CD14-positive monocyte (primary cell): Measurements from ENCODE around the gene ELMO1. TPM values are rescaled to one million over a fixed set of nuclear protein-coding genes. Genes with fewer than 3 reads are reported as not detected.

Experiments
- DNase-seq, 3 donors: peaks; one replicate each; pipeline ENCODE4 v3.0.0-alpha.2; 2011 to 2022
- H2AFZ ChIP-seq: 2 replicates; pipeline ENCODE4 v1.6.0; 2012; ENCODE audit warnings: mild to moderate bottlenecking, low read depth, low read length, inconsistent platforms; ENCODE audit not compliant: insufficient read depth, poor library complexity, severe bottlenecking
- H3K27ac ChIP-seq, 2 donors: 1 replicate in 1 of 2; 2 replicates in 1 of 2; pipeline ENCODE4 v1.5.1; 2012 to 2013; ENCODE audit warnings: low read length in 2 of 2, control low read depth in 1 of 2, inconsistent platforms in 1 of 2, low read depth in 1 of 2, mild to moderate bottlenecking in 1 of 2
- H3K27me3 ChIP-seq, 2 donors: one replicate each; pipeline versions ENCODE4 v1.6.0 to v1.6.1; 2011 to 2013; ENCODE audit warnings: low read length in 2 of 2; ENCODE audit not compliant: control insufficient read depth in 2 of 2, insufficient read depth in 2 of 2
- H3K36me3 ChIP-seq, 2 donors: replicated peaks in 1 of 2; 1 replicate in 1 of 2; 2 replicates in 1 of 2; pipeline versions ENCODE4 v1.5.1 to v1.6.1; 2012 to 2013; ENCODE audit warnings: low read length in 2 of 2, control low read depth in 1 of 2, inconsistent platforms in 1 of 2, mild to moderate bottlenecking in 1 of 2; ENCODE audit not compliant: insufficient read depth in 2 of 2, control insufficient read depth in 1 of 2
- H3K4me1 ChIP-seq, 2 donors: 1 replicate in 1 of 2; 2 replicates in 1 of 2; pipeline versions ENCODE4 v1.5.1 to v1.6.1; 2012 to 2013; ENCODE audit warnings: low read length in 2 of 2, control low read depth in 1 of 2, inconsistent platforms in 1 of 2, mild to moderate bottlenecking in 1 of 2, moderate library complexity in 1 of 2; ENCODE audit not compliant: insufficient read depth in 2 of 2, control insufficient read depth in 1 of 2
- H3K4me2 ChIP-seq: replicated peaks from 2 replicates; pipeline ENCODE3; 2012; ENCODE audit warnings: low read length, moderate library complexity, mild to moderate bottlenecking; ENCODE audit not compliant: poor library complexity, severe bottlenecking; ENCODE audit errors: extremely low read depth
- H3K4me3 ChIP-seq, 3 experiments: fragments of 200-600 bp in 1 of 3; sonication (generic) in 1 of 3; replicated peaks in 1 of 3; 1 replicate in 2 of 3; 2 replicates in 1 of 3; pipeline ENCODE4 v1.5.1; 2011 to 2013; ENCODE audit warnings: low read length in 3 of 3, mild to moderate bottlenecking in 3 of 3, control low read depth in 2 of 3, low read depth in 2 of 3, inconsistent platforms in 1 of 3, moderate library complexity in 1 of 3
- H3K79me2 ChIP-seq: 2 replicates; pipeline ENCODE4 v1.6.0; 2012; ENCODE audit warnings: mild to moderate bottlenecking, control low read depth, inconsistent platforms, low read length, moderate library complexity; ENCODE audit not compliant: insufficient read depth
- H3K9ac ChIP-seq: 2 replicates; pipeline ENCODE4 v1.6.0; 2017; ENCODE audit warnings: low read length, mild to moderate bottlenecking; ENCODE audit not compliant: insufficient read depth, poor library complexity, severe bottlenecking
- H3K9me3 ChIP-seq, 2 donors: replicated peaks in 1 of 2; 1 replicate in 1 of 2; 2 replicates in 1 of 2; pipeline versions ENCODE4 v1.5.1 to v1.6.1; 2012 to 2013; ENCODE audit warnings: low read length in 2 of 2, control low read depth in 1 of 2; ENCODE audit not compliant: control insufficient read depth in 1 of 2, insufficient read depth in 1 of 2
- H4K20me1 ChIP-seq: 2 replicates; pipeline ENCODE4 v1.6.0; 2012; ENCODE audit warnings: mild to moderate bottlenecking, low read length, control low read depth, moderate library complexity; ENCODE audit not compliant: insufficient read depth
- H3K27ac Mint-ChIP-seq, 7 donors: one replicate each; pipeline ENCODE4 v1.8.0; 2020; ENCODE audit warnings: mild to moderate bottlenecking in 7 of 7, mixed read lengths in 7 of 7, moderate library complexity in 6 of 7, inconsistent platforms in 2 of 7
- H3K27me3 Mint-ChIP-seq, 3 donors: one replicate each; pipeline ENCODE4 v1.8.0; 2021 to 2022; ENCODE audit warnings: low read depth in 3 of 3, mild to moderate bottlenecking in 3 of 3, mixed read lengths in 3 of 3, moderate library complexity in 3 of 3, inconsistent platforms in 1 of 3
- H3K36me3 Mint-ChIP-seq, 2 donors: one replicate each; pipeline ENCODE4 v1.8.0; 2020; ENCODE audit warnings: mixed read lengths in 2 of 2, inconsistent platforms in 1 of 2, mild to moderate bottlenecking in 1 of 2
- H3K4me1 Mint-ChIP-seq: one replicate; pipeline ENCODE4 v1.8.0; 2020; ENCODE audit warnings: mild to moderate bottlenecking, mixed read lengths
- H3K4me3 Mint-ChIP-seq, 2 donors: one replicate each; pipeline ENCODE4 v1.8.0; 2020; ENCODE audit warnings: mild to moderate bottlenecking in 2 of 2, mixed read lengths in 2 of 2, moderate library complexity in 1 of 2
- H3K9me3 Mint-ChIP-seq, 7 donors: one replicate each; pipeline ENCODE4 v1.8.0; 2020 to 2022; ENCODE audit warnings: mixed read lengths in 7 of 7, mild to moderate bottlenecking in 6 of 7, moderate library complexity in 6 of 7, inconsistent platforms in 2 of 7
- WGBS: methylation state at CpG from one replicate; pipeline ENCODE4 v1.1.5; 2013; ENCODE audit warnings: missing lambda C conversion rate; ENCODE audit not compliant: insufficient coverage; 5-methylcytosine and 5-hydroxymethylcytosine counted together
- intact Hi-C, 2 donors: fragments of 100-400 bp; cut with micrococcal nuclease; formaldehyde crosslinking; loops; one replicate each; pipeline versions ENCODE4 v1.15.0 to v1.15.1; 2023
- polyA plus RNA-seq, 3 donors: library from polyadenylated mRNA; depleted of rRNA in 1 of 3; unstranded in 2 of 3; stranded (reverse) in 1 of 3; fragments of 300-500 nt in 2 of 3; fragments of >200 nt in 1 of 3; fragmentation: Illumina TruSeq in 2 of 3; gene quantifications; 1 replicate in 2 of 3; 2 replicates in 1 of 3; pipeline ENCODE4 v1.2.3, GENCODE V29; 2012 to 2021
- TF ChIP-seq, protein P1 (sequence below): fragments of 200-600 bp; IDR thresholded peaks from one replicate; pipeline ENCODE4 v1.8.0; 2022; ENCODE audit warnings: antibody characterized with exemption, mild to moderate bottlenecking

The ELMO1 gene
- polyA plus RNA-seq, 3 donors, result 46.6 to 50.2 (median 46.7) TPM

DNA sequence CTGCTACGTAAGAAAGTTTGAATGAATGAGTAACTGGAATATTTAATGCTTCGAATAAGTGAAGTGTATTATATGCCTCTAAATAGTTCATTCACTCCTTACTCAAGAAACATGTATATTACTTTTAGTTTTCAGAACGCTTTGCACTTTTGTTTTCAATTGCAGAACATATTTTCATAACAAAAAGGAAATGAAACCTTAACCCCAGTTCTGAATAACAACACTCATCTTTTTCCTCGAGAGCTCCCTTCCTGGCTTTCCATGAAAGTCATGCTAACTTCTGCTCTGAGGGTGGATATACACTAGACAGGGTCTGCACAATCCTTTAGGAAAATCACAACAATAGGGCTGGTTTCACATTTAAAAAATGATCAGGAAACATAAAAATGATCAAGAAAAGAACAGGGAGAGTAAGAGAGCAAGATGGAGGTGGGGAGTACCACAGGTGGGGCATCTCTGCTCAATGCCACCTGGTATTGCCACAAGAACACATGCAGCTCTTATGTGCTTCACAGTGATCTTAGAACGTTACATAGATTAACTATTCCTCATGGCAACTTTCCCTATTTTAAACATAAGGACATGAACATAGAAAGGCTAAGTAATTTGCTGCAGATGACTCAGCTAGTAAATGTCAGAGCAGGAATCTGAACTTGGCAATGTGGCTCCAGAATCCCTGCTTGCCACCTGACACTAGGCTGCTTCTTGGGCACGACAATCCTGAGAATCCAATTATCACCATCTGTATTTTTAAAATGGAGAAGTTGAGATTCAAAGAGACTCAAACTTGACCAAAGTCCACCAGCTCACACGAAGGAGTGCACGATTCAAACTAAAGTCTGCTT, 504.9 kb downstream of the ELMO1 start:
- H3K27ac Mint-ChIP-seq, result peak overlapping the region in 1 of 7 donors; percentile 36
- peaks cover 18% of the 10 kb centered on the region for H3K4me1 Mint-ChIP-seq
- peaks cover 0 to 2% (median 0%) of the 10 kb centered on the region in 3 donors for H3K27me3 Mint-ChIP-seq
- 92% methylated on average over 2 of the region's 8 CpGs for WGBS
- Histone ChIP-seq H3K27me3 (no peaks in the 10 kb centered on the region), H3K9ac (no peak overlapping the region), H3K79me2 (peaks cover 5% of the 10 kb centered on the region), H3K9me3 (peaks cover 13 to 21% of the 10 kb centered on the region in 2 donors), H4K20me1 (peaks cover 60% of the 10 kb centered on the region), H3K36me3 (peaks cover 0 to 36% of the 10 kb centered on the region in 2 donors), H3K27ac (no peak overlapping the region), H2AFZ (no peak overlapping the region), H3K4me2 (peak overlapping the region; percentile 23), H3K4me3 (peak overlapping the region in 1 of 3 experiments; percentile 12), H3K4me1 (peaks cover 13 to 15% of the 10 kb centered on the region in 2 donors)
- peaks cover 4 to 20% (median 11%) of the 10 kb centered on the region in 7 donors for H3K9me3 Mint-ChIP-seq
- DNase-seq, result peak in 1 of 3 donors; percentile 21
- peaks cover 23 to 36% of the 10 kb centered on the region in 2 donors for H3K36me3 Mint-ChIP-seq
- intact Hi-C loops, result no loop called here
- TF ChIP-seq, protein P1, sequence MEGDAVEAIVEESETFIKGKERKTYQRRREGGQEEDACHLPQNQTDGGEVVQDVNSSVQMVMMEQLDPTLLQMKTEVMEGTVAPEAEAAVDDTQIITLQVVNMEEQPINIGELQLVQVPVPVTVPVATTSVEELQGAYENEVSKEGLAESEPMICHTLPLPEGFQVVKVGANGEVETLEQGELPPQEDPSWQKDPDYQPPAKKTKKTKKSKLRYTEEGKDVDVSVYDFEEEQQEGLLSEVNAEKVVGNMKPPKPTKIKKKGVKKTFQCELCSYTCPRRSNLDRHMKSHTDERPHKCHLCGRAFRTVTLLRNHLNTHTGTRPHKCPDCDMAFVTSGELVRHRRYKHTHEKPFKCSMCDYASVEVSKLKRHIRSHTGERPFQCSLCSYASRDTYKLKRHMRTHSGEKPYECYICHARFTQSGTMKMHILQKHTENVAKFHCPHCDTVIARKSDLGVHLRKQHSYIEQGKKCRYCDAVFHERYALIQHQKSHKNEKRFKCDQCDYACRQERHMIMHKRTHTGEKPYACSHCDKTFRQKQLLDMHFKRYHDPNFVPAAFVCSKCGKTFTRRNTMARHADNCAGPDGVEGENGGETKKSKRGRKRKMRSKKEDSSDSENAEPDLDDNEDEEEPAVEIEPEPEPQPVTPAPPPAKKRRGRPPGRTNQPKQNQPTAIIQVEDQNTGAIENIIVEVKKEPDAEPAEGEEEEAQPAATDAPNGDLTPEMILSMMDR, result no peak
- H3K4me3 Mint-ChIP-seq, result peak overlapping the region in 1 of 2 donors; percentile 56

DNA sequence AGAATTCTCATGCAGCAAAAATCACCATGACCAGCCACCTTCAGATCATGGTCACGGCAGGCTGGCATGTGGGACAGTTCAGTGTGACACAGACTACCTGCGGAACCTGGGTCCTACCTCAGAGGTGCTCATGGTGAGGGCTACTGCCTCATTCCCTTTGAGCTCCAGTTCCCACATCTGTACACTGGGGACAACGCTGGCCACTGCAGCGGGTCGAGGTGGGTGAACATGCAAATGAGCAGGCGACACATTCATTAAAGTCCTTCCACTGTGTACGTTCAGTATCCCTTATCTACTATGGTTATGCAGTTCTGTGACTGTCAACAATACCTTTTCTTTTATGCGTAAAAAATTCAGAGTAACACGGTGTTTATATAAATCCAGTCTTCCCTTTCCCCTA, 505.7 kb downstream of the ELMO1 start:
- H3K27me3 ChIP-seq, result no peaks in the 10 kb centered on the region
- H3K4me3 ChIP-seq, result no peak overlapping the region
- peaks cover 19 to 29% of the 10 kb centered on the region in 2 donors for H3K9me3 ChIP-seq
- H3K36me3 ChIP-seq, result peaks cover 0 to 45% of the 10 kb centered on the region in 2 donors
- Mint-ChIP-seq H3K4me1 (peaks cover 18% of the 10 kb centered on the region), H3K9me3 (peaks cover 8 to 28% (median 20%) of the 10 kb centered on the region in 7 donors), H3K4me3 (peak overlapping the region in 1 of 2 donors; percentile 56), H3K36me3 (peaks cover 23 to 37% of the 10 kb centered on the region in 2 donors), H3K27ac (no peak overlapping the region), H3K27me3 (peaks cover 0 to 2% (median 0%) of the 10 kb centered on the region in 3 donors)
- peaks cover 5% of the 10 kb centered on the region for H3K79me2 ChIP-seq
- WGBS, result 97% methylated on average over 9 of the region's 9 CpGs
- H3K9ac ChIP-seq, result no peak overlapping the region
- no peak for DNase-seq
- intact Hi-C loops, result no loop called here
- H3K4me2 ChIP-seq, result peak overlapping the region; percentile 23
- no peak overlapping the region for H2AFZ ChIP-seq
- TF ChIP-seq, protein P1, result no peak
- no peak overlapping the region for H3K27ac ChIP-seq
- peaks cover 56% of the 10 kb centered on the region for H4K20me1 ChIP-seq
- H3K4me1 ChIP-seq, result peaks cover 13 to 15% of the 10 kb centered on the region in 2 donors
